Endothelial cell of umbilical vein (primary cell): Measurements from ENCODE around the gene AAGAB. TPM values are rescaled to one million over a fixed set of nuclear protein-coding genes. Genes with fewer than 3 reads are reported as not detected.

Experiments
- BruUV-seq: library from RNA; stranded (reverse); fragments of 400-500 nt; replicated peaks from 2 replicates; lab custom pipeline; 2021; lab: Mats Ljungman, UMichigan
- CTCF ChIA-PET: fragments of 300-600, 350-600 bp; sonication (Branson Sonifier 250); formaldehyde crosslinking; loops from one replicate; lab custom pipeline; 2021; ENCODE audit warnings: antibody characterized with exemption, inconsistent platforms; lab: Charles Lee
- POLR2A ChIA-PET: fragments of 300-600, 350-600 bp; sonication (Branson Sonifier 250); formaldehyde crosslinking; loops from one replicate; lab custom pipeline; 2021; ENCODE audit warnings: antibody characterized with exemption, inconsistent platforms; lab: Charles Lee
- DNase-seq: peaks from one replicate; pipeline ENCODE4 v3.0.0-alpha.2; 2011; ENCODE audit warnings: low read depth, low spot score
- FAIRE-seq: peaks from 2 replicates; lab custom pipeline; 2011; peaks lifted over from hg19 to GRCh38; lab: Jason Lieb, UNC
- H2AFZ ChIP-seq: 2 replicates; pipeline ENCODE4 v1.6.0; 2012; ENCODE audit warnings: low read depth, low read length, control low read depth, inconsistent platforms
- H3K27ac ChIP-seq: 2 replicates; pipeline ENCODE4 v1.5.1; 2011; ENCODE audit warnings: low read depth, mild to moderate bottlenecking, control low read depth, low read length, moderate library complexity; ENCODE audit not compliant: insufficient read depth
- H3K27me3 ChIP-seq, 2 experiments: 2 replicates each; pipeline versions ENCODE4 v1.6.0 to v1.6.1; 2011; ENCODE audit warnings: low read length in 2 of 2, mixed read lengths in 1 of 2; ENCODE audit not compliant: control insufficient read depth in 2 of 2, insufficient read depth in 2 of 2
- H3K36me3 ChIP-seq, 2 experiments: 2 replicates in 1 of 2; 3 replicates in 1 of 2; pipeline ENCODE4 v1.5.1; 2011; ENCODE audit warnings: low read length in 2 of 2, mild to moderate bottlenecking in 1 of 2, moderate library complexity in 1 of 2; ENCODE audit not compliant: control insufficient read depth in 2 of 2, insufficient read depth in 2 of 2; ENCODE audit errors: extremely low read depth in 1 of 2
- H3K4me1 ChIP-seq: 3 replicates; pipeline ENCODE4 v1.5.1; 2011; ENCODE audit warnings: mild to moderate bottlenecking, low read length; ENCODE audit not compliant: control insufficient read depth, insufficient read depth; ENCODE audit errors: extremely low read depth
- H3K4me2 ChIP-seq: 2 replicates; pipeline ENCODE4 v1.6.1; 2011; ENCODE audit warnings: low read length, control low read depth, mixed read lengths; ENCODE audit not compliant: insufficient read depth
- H3K4me3 ChIP-seq, 3 experiments: fragments of 200-600 bp in 1 of 3; sonication (generic), shearing (Covaris generic) in 1 of 3; replicated peaks in 1 of 3; 2 replicates each; pipeline ENCODE4 v1.5.1; 2011 to 2016; ENCODE audit warnings: control low read depth in 3 of 3, low read length in 3 of 3, mild to moderate bottlenecking in 2 of 3, inconsistent platforms in 1 of 3, low read depth in 1 of 3, moderate library complexity in 1 of 3; ENCODE audit not compliant: insufficient read depth in 1 of 3
- H3K79me2 ChIP-seq: 2 replicates; pipeline ENCODE4 v1.6.0; 2012; ENCODE audit warnings: low read length, inconsistent platforms; ENCODE audit not compliant: control insufficient read depth, insufficient read depth
- H3K9ac ChIP-seq: replicated peaks from 2 replicates; pipeline ENCODE3; 2011; ENCODE audit warnings: low read length, control low read depth; ENCODE audit not compliant: insufficient read depth; ENCODE audit errors: extremely low read depth
- H3K9me1 ChIP-seq: replicated peaks from 3 replicates; pipeline ENCODE4 v1.6.0; 2011; ENCODE audit warnings: mild to moderate bottlenecking, low read length; ENCODE audit not compliant: control insufficient read depth, insufficient read depth; ENCODE audit errors: extremely low read depth
- H3K9me3 ChIP-seq: replicated peaks from 2 replicates; pipeline ENCODE4 v1.5.1; 2012; ENCODE audit warnings: low read length, inconsistent platforms; ENCODE audit not compliant: control insufficient read depth, insufficient read depth
- H4K20me1 ChIP-seq: replicated peaks from 2 replicates; pipeline ENCODE3; 2011; ENCODE audit warnings: mild to moderate bottlenecking, low read length; ENCODE audit not compliant: control insufficient read depth, insufficient read depth; ENCODE audit errors: extremely low read depth
- CTCF ChIP-seq, 2 donors: IDR thresholded peaks; 1 replicate in 1 of 2; 2 replicates in 1 of 2; pipeline ENCODE4 v1.5.1; 2011; ENCODE audit warnings: low read length in 2 of 2, mild to moderate bottlenecking in 2 of 2, moderate library complexity in 2 of 2, control low read depth in 1 of 2, inconsistent platforms in 1 of 2, low read depth in 1 of 2; ENCODE audit not compliant: insufficient read depth in 1 of 2; ENCODE audit errors: extremely low read depth in 1 of 2
- EZH2 ChIP-seq: IDR thresholded peaks from 2 replicates; pipeline ENCODE4 v1.6.1; 2012; ENCODE audit warnings: borderline replicate concordance, low read depth, mild to moderate bottlenecking, moderate library complexity, low read length, inconsistent platforms; ENCODE audit not compliant: severe bottlenecking
- FOS ChIP-seq: IDR thresholded peaks from 2 replicates; pipeline ENCODE4 v1.6.1; 2011; ENCODE audit warnings: mild to moderate bottlenecking, low read length, moderate library complexity, borderline replicate concordance; ENCODE audit not compliant: insufficient read depth
- GATA2 ChIP-seq: IDR thresholded peaks from 2 replicates; pipeline ENCODE4 v1.7.0; 2011; ENCODE audit warnings: low read depth, mild to moderate bottlenecking, moderate library complexity, mixed read lengths, low read length; ENCODE audit not compliant: insufficient read length, insufficient read depth
- MAX ChIP-seq: IDR thresholded peaks from 2 replicates; pipeline ENCODE4 v1.6.1; 2011; ENCODE audit not compliant: insufficient read depth, insufficient read length
- MYC ChIP-seq: IDR thresholded peaks from one replicate; pipeline ENCODE4 v1.6.1; 2011; ENCODE audit warnings: mild to moderate bottlenecking, low read depth, low read length
- dilution Hi-C: fragments of 300-500 bp; cut with MboI; formaldehyde crosslinking; loops from one replicate; pipeline ENCODE4 v1.15.0; 2019; ENCODE audit warnings: low sequenced_read_pairs; ENCODE audit not compliant: extremely low pct_ligation_motif_present
- intact Hi-C: fragments of 100-400 bp; cut with micrococcal nuclease; formaldehyde crosslinking; loops from one replicate; pipeline ENCODE4 v1.10.0; 2022
- polyA plus RNA-seq, 4 experiments: library from polyadenylated mRNA; depleted of rRNA in 3 of 4; stranded (reverse) in 3 of 4; unstranded in 1 of 4; fragments of >200 nt; gene quantifications; 2 replicates each; pipeline versions ENCODE4 v1.2.1 to v1.2.3, GENCODE V29; 2011 to 2012; ENCODE audit warnings: missing spikeins in 1 of 4
- total RNA-seq: library from RNA; stranded (reverse); gene quantifications from 2 replicates; pipeline ENCODE4 v1.2.3, GENCODE V29; 2021

The AAGAB gene
- total and polyA plus RNA-seq, 2 donors (not counting 3 experiments of a cell fraction or from before 2014, with no cell fraction given) = 21.2 to 42.6 TPM

- peaks cover 95% of the 10 kb centered on the region for H3K79me2 ChIP-seq
- H3K27me3 ChIP-seq = no peaks in the 10 kb centered on the region
- BruUV-seq = no TSS peak
- ChIA-PET CTCF (no interaction called here), POLR2A (no interaction called here)
- H3K9ac ChIP-seq = no peak overlapping the region
- H3K9me1 ChIP-seq = no peaks in the 10 kb centered on the region
- no peaks in the 10 kb centered on the region for H3K9me3 ChIP-seq
- no peaks in the 10 kb centered on the region for H3K36me3 ChIP-seq
- peaks cover 24% of the 10 kb centered on the region for H3K4me1 ChIP-seq
- dilution Hi-C loops (no loop called here), intact Hi-C loops (no loop called here)
- no peak overlapping the region for H2AFZ ChIP-seq
- H3K4me3 ChIP-seq = no peak overlapping the region
- no peak overlapping the region for H3K27ac ChIP-seq
- no peak overlapping the region for H3K4me2 ChIP-seq
- H4K20me1 ChIP-seq = no peaks in the 10 kb centered on the region
- no peak for FAIRE-seq
- DNase-seq = no peak
- TF ChIP-seq EZH2 = no peak
- no peak for TF ChIP-seq CTCF (IDR thresholded peaks at IDR 0.05; ENCODE audit: extremely low read depth in 1 of 2, insufficient read depth in 1 of 2, low read depth in 1 of 2, low read length in 2 of 2)
- TF ChIP-seq GATA2 = no peak
- TF ChIP-seq FOS = no peak
- no peak for TF ChIP-seq MYC
- TF ChIP-seq MAX = no peak
Measured at GRCh38 chr15:67156834-67157233, 97.6 kb downstream of the AAGAB start.
